ENCODE data around the gene WNT5B.
"Not testable (repeated sequence)": the region's sequence is repeated elsewhere in the genome, so short reads cannot be mapped to it uniquely, and the experiment has no call there.

Gene WNT5B

DNA sequence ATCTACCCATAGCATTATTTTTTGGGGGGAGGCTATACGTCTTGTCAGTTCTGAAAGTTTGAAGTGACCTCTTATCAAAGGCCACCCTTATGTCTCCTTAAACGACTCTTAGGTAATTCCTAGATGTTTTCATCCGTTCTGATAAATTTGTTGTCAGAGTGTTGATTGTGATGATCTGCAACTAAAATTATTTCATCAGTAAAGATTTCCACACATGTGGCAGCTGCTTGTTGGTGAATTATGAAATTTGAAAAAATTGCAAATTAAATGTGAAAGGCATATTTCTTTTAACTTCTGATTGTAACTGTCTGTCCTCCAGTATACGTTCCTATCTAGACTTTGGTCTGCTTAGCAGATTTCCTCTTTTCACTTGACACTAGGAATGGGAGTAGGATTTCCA, 63.2 kb downstream of the WNT5B start:
- DNase-seq, result no peak

GRCh38 chr12:1692895-1693610, 64.0 kb downstream of the WNT5B start:
- DNase-seq, result no peak

DNA sequence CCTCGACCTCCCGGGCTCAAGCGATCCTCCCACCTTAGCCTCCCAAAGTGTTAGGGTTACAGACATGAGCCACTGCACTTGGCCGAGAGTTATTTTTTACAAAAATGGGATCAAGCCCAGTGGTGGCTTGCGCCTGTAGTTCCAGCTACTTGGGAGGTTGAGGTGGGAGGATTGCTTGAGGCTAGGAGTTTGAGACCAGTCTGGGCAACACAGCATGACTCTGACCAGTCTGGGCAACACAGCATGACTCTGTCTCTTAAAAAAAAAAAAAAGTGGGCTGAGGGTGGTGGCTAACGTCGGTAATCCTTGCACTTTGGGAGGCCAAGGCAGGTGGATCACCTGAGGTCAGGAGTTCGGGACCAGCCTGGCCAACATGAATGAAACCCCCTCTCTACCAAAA, 66.1 kb downstream of the WNT5B start:
- not testable (repeated sequence) for DNase-seq

GRCh38 chr12:1695886-1696670, 67.0 kb downstream of the WNT5B start:
- DNase-seq, result no peak

DNA sequence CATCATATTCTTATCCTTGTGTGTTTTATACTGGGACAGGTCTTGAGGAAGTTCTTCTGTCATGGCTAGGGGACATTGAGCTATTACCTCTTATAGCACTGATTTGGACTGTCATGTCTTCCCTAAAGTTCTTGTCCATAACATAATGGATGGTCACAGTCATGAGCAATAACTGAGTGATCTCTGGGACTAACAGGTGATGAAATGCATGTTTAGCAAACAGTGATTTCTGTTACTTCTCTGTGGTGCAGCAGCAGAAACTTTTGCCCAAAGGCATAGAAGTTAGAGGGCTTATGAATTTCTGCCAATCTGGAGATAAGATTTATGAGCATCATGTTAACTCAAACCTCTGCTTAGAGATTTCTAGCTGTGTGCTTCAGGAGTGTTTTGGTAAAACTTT, 67.8 kb downstream of the WNT5B start:
- peak; percentile 33 for DNase-seq
